ENCODE measurements around the gene APC. TPM values are rescaled to one million over a fixed set of nuclear protein-coding genes. Genes with fewer than 3 reads are reported as not detected.

Gene APC
- total and polyA plus RNA-seq, 4 donors, result 4.1 to 103 (median 23.1) TPM

DNA sequence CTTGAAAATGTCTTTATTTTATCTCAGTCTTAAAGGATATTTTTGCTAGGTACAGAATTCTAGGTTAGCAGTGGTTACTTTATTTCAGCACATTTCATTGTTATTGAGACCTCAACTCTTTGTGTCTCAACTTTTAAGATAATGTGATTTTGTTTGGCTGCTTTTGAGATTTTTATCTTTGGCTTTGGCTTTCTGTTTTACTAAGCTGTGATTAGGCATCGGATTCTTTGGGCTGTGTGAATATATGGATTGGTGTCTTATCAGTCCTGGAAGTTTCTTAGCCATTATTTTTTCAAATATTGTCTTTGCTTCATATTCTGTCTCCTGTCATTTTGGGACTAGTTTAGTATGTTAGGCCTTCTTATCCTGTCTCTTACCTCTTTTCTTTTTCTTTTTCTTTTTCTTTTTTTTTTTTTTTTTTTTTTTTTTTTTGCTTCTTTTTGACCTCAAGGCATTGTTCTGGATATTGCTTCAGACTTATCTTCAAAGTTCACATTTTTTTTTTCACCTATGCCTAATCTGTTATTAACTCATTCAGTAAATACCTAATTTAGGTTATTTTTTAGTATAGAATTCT, 20.1 kb upstream of the APC start:
- no peaks in the 10 kb centered on the region for H3K27me3 ChIP-seq (ENCODE audit: control insufficient read depth in 3 of 3, insufficient read depth in 3 of 3, low read length in 2 of 3)
- H3K4me1 ChIP-seq (ENCODE audit: control insufficient read depth in 5 of 5, insufficient read depth in 5 of 5, low read length in 5 of 5), result peaks cover 0 to 15% (median 0%) of the 10 kb centered on the region in 5 donors
- no peak overlapping the region for H3K9ac ChIP-seq (ENCODE audit: insufficient read depth in 1 of 2, low read length in 2 of 2)
- H3K36me3 ChIP-seq (ENCODE audit: control insufficient read depth in 4 of 4, insufficient read depth in 4 of 4, low read length in 4 of 4), result no peaks in the 10 kb centered on the region
- WGBS, 2 donors, result 69 to 83% methylated on average over 1 of the region's 1 CpG
- ATAC-seq (ENCODE audit: insufficient read depth, low FRiP score), result no peak
- H3K9me3 ChIP-seq (ENCODE audit: control insufficient read depth in 4 of 4, insufficient read depth in 3 of 4, low read length in 3 of 4), result no peaks in the 10 kb centered on the region
- no peak overlapping the region for H3K4me3 ChIP-seq
- TF ChIP-seq, protein P1, sequence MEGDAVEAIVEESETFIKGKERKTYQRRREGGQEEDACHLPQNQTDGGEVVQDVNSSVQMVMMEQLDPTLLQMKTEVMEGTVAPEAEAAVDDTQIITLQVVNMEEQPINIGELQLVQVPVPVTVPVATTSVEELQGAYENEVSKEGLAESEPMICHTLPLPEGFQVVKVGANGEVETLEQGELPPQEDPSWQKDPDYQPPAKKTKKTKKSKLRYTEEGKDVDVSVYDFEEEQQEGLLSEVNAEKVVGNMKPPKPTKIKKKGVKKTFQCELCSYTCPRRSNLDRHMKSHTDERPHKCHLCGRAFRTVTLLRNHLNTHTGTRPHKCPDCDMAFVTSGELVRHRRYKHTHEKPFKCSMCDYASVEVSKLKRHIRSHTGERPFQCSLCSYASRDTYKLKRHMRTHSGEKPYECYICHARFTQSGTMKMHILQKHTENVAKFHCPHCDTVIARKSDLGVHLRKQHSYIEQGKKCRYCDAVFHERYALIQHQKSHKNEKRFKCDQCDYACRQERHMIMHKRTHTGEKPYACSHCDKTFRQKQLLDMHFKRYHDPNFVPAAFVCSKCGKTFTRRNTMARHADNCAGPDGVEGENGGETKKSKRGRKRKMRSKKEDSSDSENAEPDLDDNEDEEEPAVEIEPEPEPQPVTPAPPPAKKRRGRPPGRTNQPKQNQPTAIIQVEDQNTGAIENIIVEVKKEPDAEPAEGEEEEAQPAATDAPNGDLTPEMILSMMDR (IDR thresholded peaks at IDR 0.05; ENCODE audit: control extremely low read depth, extremely low read depth), result no peak
- DNase-seq, result no peak
- no peak overlapping the region for H3K27ac ChIP-seq (ENCODE audit: low read depth in 1 of 2, low read length in 1 of 2)

DNA sequence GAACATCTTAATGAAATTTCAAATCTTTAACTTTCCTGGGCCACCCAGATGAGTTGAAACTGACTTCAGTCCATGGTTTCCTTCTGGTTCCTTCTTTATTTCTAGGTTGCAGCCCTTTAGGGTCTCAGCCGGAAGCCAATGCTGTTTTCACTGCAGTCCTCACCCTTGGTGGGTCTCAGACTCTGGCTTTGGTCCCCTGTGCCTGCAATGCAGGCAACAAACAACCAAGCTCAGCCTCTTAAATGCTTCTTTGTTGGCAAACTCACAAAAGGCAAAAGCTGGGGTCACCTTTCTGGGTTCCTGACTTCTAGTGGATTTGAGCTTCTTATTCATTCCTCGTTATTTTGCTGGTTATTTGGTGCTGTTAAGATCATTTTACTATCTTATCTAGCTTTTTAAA, 19.3 kb upstream of the APC start:
- WGBS, 2 donors, result 93 to 97% methylated on average over 2 of the region's 2 CpGs
- no peak overlapping the region for H3K4me3 ChIP-seq
- no peaks in the 10 kb centered on the region for H3K36me3 ChIP-seq (ENCODE audit: control insufficient read depth in 4 of 4, insufficient read depth in 4 of 4, low read length in 4 of 4)
- DNase-seq (no peak), ATAC-seq (ENCODE audit: insufficient read depth, low FRiP score) (no peak)
- no peak overlapping the region for H3K27ac ChIP-seq (ENCODE audit: low read depth in 1 of 2, low read length in 1 of 2)
- H3K27me3 ChIP-seq (ENCODE audit: control insufficient read depth in 3 of 3, insufficient read depth in 3 of 3, low read length in 2 of 3), result no peaks in the 10 kb centered on the region
- TF ChIP-seq, protein P1 (IDR thresholded peaks at IDR 0.05; ENCODE audit: control extremely low read depth, extremely low read depth), result no peak
- H3K4me1 ChIP-seq (ENCODE audit: control insufficient read depth in 5 of 5, insufficient read depth in 5 of 5, low read length in 5 of 5), result peaks cover 0 to 22% (median 0%) of the 10 kb centered on the region in 5 donors
- H3K9ac ChIP-seq (ENCODE audit: insufficient read depth in 1 of 2, low read length in 2 of 2), result no peak overlapping the region
- H3K9me3 ChIP-seq (ENCODE audit: control insufficient read depth in 4 of 4, insufficient read depth in 3 of 4, low read length in 3 of 4), result no peaks in the 10 kb centered on the region

DNA sequence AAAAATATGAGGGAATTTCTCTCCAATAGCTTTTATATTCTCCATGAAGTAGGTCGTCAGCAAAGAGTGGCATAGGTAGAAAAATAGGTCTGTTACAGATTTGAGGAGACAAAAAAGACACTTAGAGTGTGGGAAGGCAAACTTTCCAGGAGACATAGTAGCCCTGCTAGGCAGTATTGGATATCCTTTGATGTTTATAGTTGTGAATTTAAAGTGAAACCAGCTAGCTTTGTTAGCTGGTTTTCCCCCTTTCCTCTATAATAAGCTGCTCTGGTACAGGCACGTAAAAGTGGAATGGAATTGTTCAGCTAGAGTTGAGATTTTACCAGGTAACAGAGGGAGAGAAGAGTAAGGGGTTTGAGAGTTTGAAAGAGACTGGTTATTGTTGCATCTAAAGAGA, 17.1 kb upstream of the APC start:
- Histone ChIP-seq H3K27ac (ENCODE audit: low read depth in 1 of 2, low read length in 1 of 2) (no peak overlapping the region), H3K36me3 (ENCODE audit: control insufficient read depth in 4 of 4, insufficient read depth in 4 of 4, low read length in 4 of 4) (no peaks in the 10 kb centered on the region), H3K9me3 (ENCODE audit: control insufficient read depth in 4 of 4, insufficient read depth in 3 of 4, low read length in 3 of 4) (no peaks in the 10 kb centered on the region), H3K9ac (ENCODE audit: insufficient read depth in 1 of 2, low read length in 2 of 2) (no peak overlapping the region), H3K4me3 (no peak overlapping the region), H3K4me1 (ENCODE audit: control insufficient read depth in 5 of 5, insufficient read depth in 5 of 5, low read length in 5 of 5) (peaks cover 0 to 18% (median 0%) of the 10 kb centered on the region in 5 donors), H3K27me3 (ENCODE audit: control insufficient read depth in 3 of 3, insufficient read depth in 3 of 3, low read length in 2 of 3) (no peaks in the 10 kb centered on the region)
- DNase-seq, result no peak
- TF ChIP-seq, protein P1 (IDR thresholded peaks at IDR 0.05; ENCODE audit: control extremely low read depth, extremely low read depth), result no peak
- WGBS, 2 donors, result 85 to 91% methylated on average over 2 of the region's 2 CpGs
- no peak for ATAC-seq (ENCODE audit: insufficient read depth, low FRiP score)

DNA sequence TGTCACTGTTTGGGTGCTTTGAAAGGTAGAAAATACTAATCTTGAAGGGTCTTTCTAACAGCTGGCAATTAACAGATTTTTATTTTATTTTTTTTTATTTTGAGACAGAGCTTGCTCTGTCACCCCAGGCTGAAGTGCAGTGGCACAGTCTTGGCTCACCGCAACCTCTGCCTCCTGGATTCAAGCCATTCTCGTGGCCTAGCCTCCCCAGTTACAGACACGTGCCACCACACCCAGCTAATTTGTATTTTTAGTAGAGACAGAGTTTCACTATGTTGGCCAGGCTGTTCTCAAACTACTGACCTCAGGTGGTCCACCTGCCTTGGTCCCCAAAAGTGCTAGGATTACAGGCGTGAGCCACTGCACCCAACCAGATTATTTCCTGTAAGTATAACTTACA, 12.8 kb upstream of the APC start:
- TF ChIP-seq, protein P1 (IDR thresholded peaks at IDR 0.05; ENCODE audit: control extremely low read depth, extremely low read depth), result no peak
- Histone ChIP-seq H3K9ac (ENCODE audit: insufficient read depth in 1 of 2, low read length in 2 of 2) (no peak overlapping the region), H3K4me3 (no peak overlapping the region), H3K9me3 (ENCODE audit: control insufficient read depth in 4 of 4, insufficient read depth in 3 of 4, low read length in 3 of 4) (no peaks in the 10 kb centered on the region), H3K36me3 (ENCODE audit: control insufficient read depth in 4 of 4, insufficient read depth in 4 of 4, low read length in 4 of 4) (no peaks in the 10 kb centered on the region), H3K27ac (ENCODE audit: low read depth in 1 of 2, low read length in 1 of 2) (no peak overlapping the region), H3K4me1 (ENCODE audit: control insufficient read depth in 5 of 5, insufficient read depth in 5 of 5, low read length in 5 of 5) (peaks cover 0 to 15% (median 0%) of the 10 kb centered on the region in 5 donors), H3K27me3 (ENCODE audit: control insufficient read depth in 3 of 3, insufficient read depth in 3 of 3, low read length in 2 of 3) (no peaks in the 10 kb centered on the region)
- DNase-seq (no peak), ATAC-seq (ENCODE audit: insufficient read depth, low FRiP score) (no peak)
- 75 to 78% methylated on average over 4 of the region's 4 CpGs for WGBS, 2 donors

Measured in lung (tissue), 12 donors.